Neuronal stem cell (in vitro differentiated cells): Measurements from ENCODE around the gene FATE1.

Source experiments
- DNase-seq: peaks from one replicate; pipeline ENCODE4 v3.0.0-alpha.2; 2013; ENCODE audit warnings: low spot score
- H2AFZ ChIP-seq: one replicate; pipeline ENCODE4 v1.6.1; 2013; ENCODE audit warnings: mild to moderate bottlenecking, low read length, inconsistent platforms
- H2AK5ac ChIP-seq: 2 replicates; pipeline ENCODE4 v1.6.1; 2013; ENCODE audit warnings: low read depth, mild to moderate bottlenecking, inconsistent platforms, low read length, moderate library complexity, mixed read lengths
- H2BK120ac ChIP-seq: 2 replicates; pipeline ENCODE4 v1.6.1; 2013; ENCODE audit warnings: low read depth, mild to moderate bottlenecking, inconsistent platforms, low read length, moderate library complexity, mixed read lengths
- H2BK12ac ChIP-seq: one replicate; pipeline ENCODE4 v1.6.1; 2013; ENCODE audit warnings: low read length, inconsistent platforms
- H2BK15ac ChIP-seq: 2 replicates; pipeline ENCODE4 v1.6.1; 2013; ENCODE audit warnings: mild to moderate bottlenecking, low read length, inconsistent platforms, mixed read lengths
- H2BK5ac ChIP-seq: one replicate; pipeline ENCODE4 v1.6.1; 2013; ENCODE audit warnings: inconsistent platforms, mild to moderate bottlenecking, low read length, moderate library complexity
- H3K14ac ChIP-seq: one replicate; pipeline ENCODE4 v1.6.1; 2013; ENCODE audit warnings: low read length, inconsistent platforms
- H3K18ac ChIP-seq: 2 replicates; pipeline ENCODE4 v1.6.1; 2013; ENCODE audit warnings: low read length, inconsistent platforms
- H3K23ac ChIP-seq: 2 replicates; pipeline ENCODE4 v1.6.1; 2013; ENCODE audit warnings: low read depth, mild to moderate bottlenecking, mixed read lengths, low read length, inconsistent platforms; ENCODE audit not compliant: poor library complexity
- H3K27ac ChIP-seq: replicated peaks from 3 replicates; pipeline ENCODE4 v1.5.1; 2013; ENCODE audit warnings: low read length, inconsistent platforms
- H3K27me3 ChIP-seq, 3 experiments: 2 replicates each; pipeline ENCODE4 v1.6.1; 2013; ENCODE audit warnings: low read length in 3 of 3, mild to moderate bottlenecking in 2 of 3, inconsistent platforms in 1 of 3, low read depth in 1 of 3, mixed read lengths in 1 of 3, moderate library complexity in 1 of 3; ENCODE audit not compliant: control insufficient read depth in 3 of 3, insufficient read depth in 3 of 3
- H3K36me3 ChIP-seq, 2 donors: replicated peaks in 1 of 2; 2 replicates each; pipeline ENCODE4 v1.6.1; 2013; ENCODE audit warnings: low read length in 2 of 2; ENCODE audit not compliant: control insufficient read depth in 2 of 2, insufficient read depth in 2 of 2
- H3K4ac ChIP-seq: 2 replicates; pipeline ENCODE4 v1.6.1; 2013; ENCODE audit warnings: inconsistent platforms, mild to moderate bottlenecking, low read length, moderate library complexity
- H3K4me1 ChIP-seq, 2 donors: 1 replicate in 1 of 2; 2 replicates in 1 of 2; pipeline ENCODE4 v1.6.1; 2013; ENCODE audit warnings: low read length in 2 of 2, low read depth in 1 of 2; ENCODE audit not compliant: control insufficient read depth in 2 of 2, insufficient read depth in 1 of 2
- H3K4me2 ChIP-seq: one replicate; pipeline ENCODE4 v1.6.1; 2013; ENCODE audit warnings: mild to moderate bottlenecking, low read length, inconsistent platforms; ENCODE audit not compliant: insufficient read depth, poor library complexity, severe bottlenecking
- H3K4me3 ChIP-seq, 2 donors: 2 replicates each; pipeline ENCODE4 v1.5.1; 2013; ENCODE audit warnings: low read length in 2 of 2, mild to moderate bottlenecking in 2 of 2, inconsistent platforms in 1 of 2, moderate library complexity in 1 of 2
- H3K79me1 ChIP-seq: one replicate; pipeline ENCODE4 v1.6.1; 2013; ENCODE audit warnings: low read depth, mild to moderate bottlenecking, inconsistent platforms, low read length, moderate library complexity
- H3K9ac ChIP-seq: one replicate; pipeline ENCODE4 v1.6.1; 2013; ENCODE audit warnings: mild to moderate bottlenecking, low read depth, low read length, inconsistent platforms; ENCODE audit not compliant: poor library complexity
- H3K9me3 ChIP-seq, 2 donors: replicated peaks in 1 of 2; 2 replicates each; pipeline versions ENCODE3 to v1.6.1; 2013; ENCODE audit warnings: low read length in 2 of 2, mild to moderate bottlenecking in 2 of 2, inconsistent platforms in 1 of 2, low read depth in 1 of 2, mixed read lengths in 1 of 2, moderate library complexity in 1 of 2; ENCODE audit not compliant: control insufficient read depth in 2 of 2, insufficient read depth in 1 of 2
- H4K8ac ChIP-seq: one replicate; pipeline ENCODE4 v1.6.1; 2013; ENCODE audit warnings: low read depth, mild to moderate bottlenecking, inconsistent platforms, low read length, moderate library complexity
- H4K91ac ChIP-seq: one replicate; pipeline ENCODE4 v1.6.1; 2013; ENCODE audit warnings: low read length, low read depth, mild to moderate bottlenecking, inconsistent platforms; ENCODE audit not compliant: poor library complexity
- WGBS, 2 donors: extraction: QIAGEN DNeasy Blood & Tissue Kit; methylation state at CpG; one replicate each; pipeline ENCODE4 v1.1.7; 2013; ENCODE audit warnings: missing lambda C conversion rate in 2 of 2, mixed read lengths in 1 of 2; ENCODE audit not compliant: insufficient read length in 2 of 2, insufficient replicate concordance in 1 of 2; ENCODE audit errors: extremely low coverage in 2 of 2; 5-methylcytosine and 5-hydroxymethylcytosine counted together

The FATE1 gene

GRCh38 chrX:151697522-151697921 lies 18.3 kb upstream of the FATE1 start:
- WGBS, 2 donors, result no CpG with 5 or more reads among the region's 4 CpGs
- no peak overlapping the region for H3K4me3 ChIP-seq
- H2BK5ac ChIP-seq, result no peak overlapping the region

GRCh38 chrX:151698485-151698884 lies 17.4 kb upstream of the FATE1 start:
- no peaks in the 10 kb centered on the region for H3K79me1 ChIP-seq
- no peak overlapping the region for H4K91ac ChIP-seq
- H2BK120ac ChIP-seq, result no peak overlapping the region
- no peak overlapping the region for H3K4me2 ChIP-seq
- no peak overlapping the region for H3K14ac ChIP-seq
- H3K27ac ChIP-seq, result no peak overlapping the region
- H2BK15ac ChIP-seq, result no peak overlapping the region
- H3K27me3 ChIP-seq, result peaks cover 0 to 47% (median 0%) of the 10 kb centered on the region in 3 experiments
- no peaks in the 10 kb centered on the region for H3K36me3 ChIP-seq
- no peak overlapping the region for H2AK5ac ChIP-seq
- no peak overlapping the region for H2BK5ac ChIP-seq
- no peak for DNase-seq
- no peak overlapping the region for H3K4ac ChIP-seq
- H3K4me3 ChIP-seq, result no peak overlapping the region
- no peak overlapping the region for H3K23ac ChIP-seq
- H3K4me1 ChIP-seq, result peaks cover 0 to 8% of the 10 kb centered on the region in 2 donors
- no CpG with 5 or more reads among the region's 6 CpGs for whole genome bisulfite sequencing, 2 donors
- no peak overlapping the region for H4K8ac ChIP-seq
- H2BK12ac ChIP-seq, result no peak overlapping the region
- no peaks in the 10 kb centered on the region for H3K9me3 ChIP-seq
- H3K9ac ChIP-seq, result no peak overlapping the region
- no peak overlapping the region for H3K18ac ChIP-seq
- no peak overlapping the region for H2AFZ ChIP-seq

More at GRCh38 chrX:151697522-151697921, 18.3 kb upstream of the FATE1 start:
- Histone ChIP-seq H3K27ac (no peak overlapping the region), H2AK5ac (no peak overlapping the region), H4K8ac (no peak overlapping the region), H3K9ac (no peak overlapping the region), H2AFZ (no peak overlapping the region), H3K23ac (no peak overlapping the region), H2BK120ac (no peak overlapping the region), H3K79me1 (no peaks in the 10 kb centered on the region), H3K27me3 (peaks cover 0 to 38% (median 0%) of the 10 kb centered on the region in 3 experiments), H3K9me3 (no peaks in the 10 kb centered on the region), H4K91ac (no peak overlapping the region), H2BK12ac (no peak overlapping the region), H3K4ac (no peak overlapping the region), H3K4me1 (peaks cover 0 to 4% of the 10 kb centered on the region in 2 donors), H3K14ac (no peak overlapping the region), H2BK15ac (no peak overlapping the region), H3K18ac (no peak overlapping the region), H3K36me3 (no peaks in the 10 kb centered on the region), H3K4me2 (no peak overlapping the region)
- DNase-seq, result no peak

GRCh38 chrX:151699746-151700145 lies 16.1 kb upstream of the FATE1 start:
- Histone ChIP-seq H3K14ac (no peak overlapping the region), H4K91ac (no peak overlapping the region), H2BK12ac (no peak overlapping the region), H4K8ac (no peak overlapping the region), H3K36me3 (no peaks in the 10 kb centered on the region), H2BK5ac (no peak overlapping the region), H3K4me2 (no peak overlapping the region), H3K27me3 (peaks cover 0 to 40% (median 0%) of the 10 kb centered on the region in 3 experiments), H2BK15ac (no peak overlapping the region), H3K27ac (no peak overlapping the region), H3K4me3 (no peak overlapping the region), H3K18ac (no peak overlapping the region), H3K9me3 (no peaks in the 10 kb centered on the region), H2AFZ (no peak overlapping the region), H3K4me1 (peaks cover 0 to 10% of the 10 kb centered on the region in 2 donors), H3K79me1 (no peaks in the 10 kb centered on the region), H3K9ac (no peak overlapping the region), H2AK5ac (no peak overlapping the region), H3K4ac (no peak overlapping the region), H2BK120ac (no peak overlapping the region), H3K23ac (no peak overlapping the region)
- DNase-seq, result no peak
- WGBS, 2 donors, result no CpG with 5 or more reads among the region's 9 CpGs

- Histone ChIP-seq H2BK120ac (no peak overlapping the region), H3K14ac (no peak overlapping the region), H3K9ac (no peak overlapping the region), H2BK5ac (no peak overlapping the region), H3K9me3 (no peaks in the 10 kb centered on the region), H3K4me2 (no peak overlapping the region), H3K79me1 (no peaks in the 10 kb centered on the region), H2AK5ac (no peak overlapping the region), H3K27ac (no peak overlapping the region), H2AFZ (no peak overlapping the region), H3K4ac (no peak overlapping the region), H2BK15ac (no peak overlapping the region), H3K27me3 (peaks cover 0 to 38% (median 0%) of the 10 kb centered on the region in 3 experiments), H4K8ac (no peak overlapping the region), H3K4me3 (no peak overlapping the region), H3K23ac (no peak overlapping the region), H3K36me3 (no peaks in the 10 kb centered on the region), H4K91ac (no peak overlapping the region), H3K4me1 (peaks cover 0 to 10% of the 10 kb centered on the region in 2 donors), H2BK12ac (no peak overlapping the region), H3K18ac (no peak overlapping the region)
- WGBS, 2 donors, result no CpG with 5 or more reads among the region's 16 CpGs
- no peak for DNase-seq
Observed at GRCh38 chrX:151700581-151700980, 15.3 kb upstream of the FATE1 start.
